ENCODE measurements around the gene TIMP2.

- TF ChIP-seq, protein P1, sequence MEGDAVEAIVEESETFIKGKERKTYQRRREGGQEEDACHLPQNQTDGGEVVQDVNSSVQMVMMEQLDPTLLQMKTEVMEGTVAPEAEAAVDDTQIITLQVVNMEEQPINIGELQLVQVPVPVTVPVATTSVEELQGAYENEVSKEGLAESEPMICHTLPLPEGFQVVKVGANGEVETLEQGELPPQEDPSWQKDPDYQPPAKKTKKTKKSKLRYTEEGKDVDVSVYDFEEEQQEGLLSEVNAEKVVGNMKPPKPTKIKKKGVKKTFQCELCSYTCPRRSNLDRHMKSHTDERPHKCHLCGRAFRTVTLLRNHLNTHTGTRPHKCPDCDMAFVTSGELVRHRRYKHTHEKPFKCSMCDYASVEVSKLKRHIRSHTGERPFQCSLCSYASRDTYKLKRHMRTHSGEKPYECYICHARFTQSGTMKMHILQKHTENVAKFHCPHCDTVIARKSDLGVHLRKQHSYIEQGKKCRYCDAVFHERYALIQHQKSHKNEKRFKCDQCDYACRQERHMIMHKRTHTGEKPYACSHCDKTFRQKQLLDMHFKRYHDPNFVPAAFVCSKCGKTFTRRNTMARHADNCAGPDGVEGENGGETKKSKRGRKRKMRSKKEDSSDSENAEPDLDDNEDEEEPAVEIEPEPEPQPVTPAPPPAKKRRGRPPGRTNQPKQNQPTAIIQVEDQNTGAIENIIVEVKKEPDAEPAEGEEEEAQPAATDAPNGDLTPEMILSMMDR (conservative IDR thresholded peaks at IDR 0.05; ENCODE audit: low read depth, low read length): no peak
- no peak for TF ChIP-seq EZH2 (IDR thresholded peaks at IDR 0.05; ENCODE audit: borderline replicate concordance, low read depth, low read length, poor library complexity, severe bottlenecking)
These were observed 117.0 kb downstream of the TIMP2 start for GRCh38 chr17:78808163-78808562.

Data from A673 (cell line).